Type B pancreatic cell (in vitro differentiated cells): ENCODE results near the gene MRPS12. TPM values are rescaled to one million over a fixed set of nuclear protein-coding genes. Genes with fewer than 3 reads are reported as not detected.
"Not testable (repeated sequence)": the region's sequence is repeated elsewhere in the genome, so short reads cannot be mapped to it uniquely, and the experiment has no call there.

ENCODE experiments used
- DNase-seq: peaks from one replicate; pipeline ENCODE4 v3.0.0; 2021; ENCODE audit warnings: mixed read lengths; ENCODE audit not compliant: unreplicated experiment; ENCODE audit errors: extremely low spot score
- H3K27ac Mint-ChIP-seq: 2 replicates; pipeline ENCODE4 v1.8.0; 2021; ENCODE audit warnings: mild to moderate bottlenecking, mixed read lengths
- H3K27me3 Mint-ChIP-seq: 2 replicates; pipeline ENCODE4 v1.8.0; 2021; ENCODE audit warnings: mixed read lengths
- H3K36me3 Mint-ChIP-seq: 2 replicates; pipeline ENCODE4 v1.8.0; 2021; ENCODE audit warnings: mixed read lengths
- H3K4me1 Mint-ChIP-seq: one replicate; pipeline ENCODE4 v1.8.0; 2021; ENCODE audit warnings: mixed read lengths; ENCODE audit not compliant: unreplicated experiment
- H3K4me3 Mint-ChIP-seq: 2 replicates; pipeline ENCODE4 v1.8.0; 2021; ENCODE audit warnings: mild to moderate bottlenecking, mixed read lengths
- H3K9me3 Mint-ChIP-seq: 2 replicates; pipeline ENCODE4 v1.8.0; 2021; ENCODE audit warnings: mixed read lengths
- total RNA-seq: library from RNA; stranded (reverse); gene quantifications from 2 replicates; pipeline ENCODE4 v1.2.1, GENCODE V29; 2021; ENCODE audit warnings: low replicate concordance
- TF ChIP-seq, protein P1 (sequence below): fragments of 200-600 bp; sonication (generic); conservative IDR thresholded peaks from 2 replicates; pipeline ENCODE4 v1.5.0; 2021; ENCODE audit warnings: antibody characterized with exemption, mild to moderate bottlenecking

MRPS12 gene
- total RNA-seq, 1 donor from 2014 or later = 45.6 TPM

- H3K9me3 Mint-ChIP-seq = peaks cover 5% of the 10 kb centered on the region
- DNase-seq = no peak
- peaks cover 18% of the 10 kb centered on the region for H3K4me1 Mint-ChIP-seq
- TF ChIP-seq, protein P1, sequence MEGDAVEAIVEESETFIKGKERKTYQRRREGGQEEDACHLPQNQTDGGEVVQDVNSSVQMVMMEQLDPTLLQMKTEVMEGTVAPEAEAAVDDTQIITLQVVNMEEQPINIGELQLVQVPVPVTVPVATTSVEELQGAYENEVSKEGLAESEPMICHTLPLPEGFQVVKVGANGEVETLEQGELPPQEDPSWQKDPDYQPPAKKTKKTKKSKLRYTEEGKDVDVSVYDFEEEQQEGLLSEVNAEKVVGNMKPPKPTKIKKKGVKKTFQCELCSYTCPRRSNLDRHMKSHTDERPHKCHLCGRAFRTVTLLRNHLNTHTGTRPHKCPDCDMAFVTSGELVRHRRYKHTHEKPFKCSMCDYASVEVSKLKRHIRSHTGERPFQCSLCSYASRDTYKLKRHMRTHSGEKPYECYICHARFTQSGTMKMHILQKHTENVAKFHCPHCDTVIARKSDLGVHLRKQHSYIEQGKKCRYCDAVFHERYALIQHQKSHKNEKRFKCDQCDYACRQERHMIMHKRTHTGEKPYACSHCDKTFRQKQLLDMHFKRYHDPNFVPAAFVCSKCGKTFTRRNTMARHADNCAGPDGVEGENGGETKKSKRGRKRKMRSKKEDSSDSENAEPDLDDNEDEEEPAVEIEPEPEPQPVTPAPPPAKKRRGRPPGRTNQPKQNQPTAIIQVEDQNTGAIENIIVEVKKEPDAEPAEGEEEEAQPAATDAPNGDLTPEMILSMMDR = no peak
- H3K27ac Mint-ChIP-seq = peak overlapping the region; percentile 99
- H3K27me3 Mint-ChIP-seq = no peaks in the 10 kb centered on the region
- H3K4me3 Mint-ChIP-seq = peak overlapping the region; percentile 99
- H3K36me3 Mint-ChIP-seq = peaks cover 28% of the 10 kb centered on the region
Measured at GRCh38 chr19:38931521-38931793, 713 bp downstream of the MRPS12 start.

DNA sequence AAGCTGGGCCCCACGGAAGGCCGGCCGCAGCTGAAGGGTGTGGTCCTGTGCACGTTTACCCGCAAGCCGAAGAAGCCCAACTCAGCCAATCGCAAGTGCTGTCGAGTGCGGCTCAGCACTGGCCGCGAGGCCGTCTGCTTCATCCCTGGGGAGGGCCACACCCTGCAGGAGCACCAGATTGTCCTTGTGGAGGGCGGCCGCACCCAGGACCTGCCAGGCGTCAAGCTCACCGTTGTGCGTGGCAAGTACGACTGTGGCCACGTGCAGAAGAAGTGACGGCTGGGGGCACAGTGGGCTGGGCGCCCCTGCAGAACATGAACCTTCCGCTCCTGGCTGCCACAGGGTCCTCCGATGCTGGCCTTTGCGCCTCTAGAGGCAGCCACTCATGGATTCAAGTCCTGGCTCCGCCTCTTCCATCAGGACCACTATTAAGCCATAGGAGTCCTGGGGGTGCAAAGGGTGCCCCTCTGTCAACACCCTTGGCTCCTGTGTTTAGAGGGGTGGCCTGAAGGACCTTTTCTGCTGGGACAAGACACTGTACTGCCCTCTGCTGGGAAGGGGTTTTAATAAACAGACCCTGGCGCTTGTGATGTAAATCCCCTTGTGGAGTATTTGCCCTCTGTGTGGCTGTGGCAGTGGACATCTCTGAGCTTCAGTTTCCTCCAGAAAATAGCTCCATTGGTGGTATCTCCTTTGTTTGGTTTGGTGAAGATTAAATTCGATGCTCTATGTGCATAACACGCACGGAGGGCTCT is 1.9 kb downstream of the MRPS12 start:
- Mint-ChIP-seq H3K9me3 (peaks cover 5% of the 10 kb centered on the region), H3K27ac (peak overlapping the region; percentile 21), H3K4me1 (peaks cover 18% of the 10 kb centered on the region), H3K36me3 (peaks cover 28% of the 10 kb centered on the region), H3K27me3 (no peaks in the 10 kb centered on the region), H3K4me3 (peak overlapping the region; percentile 62)
- no peak for DNase-seq
- TF ChIP-seq, protein P1 = peak; percentile 62

DNA sequence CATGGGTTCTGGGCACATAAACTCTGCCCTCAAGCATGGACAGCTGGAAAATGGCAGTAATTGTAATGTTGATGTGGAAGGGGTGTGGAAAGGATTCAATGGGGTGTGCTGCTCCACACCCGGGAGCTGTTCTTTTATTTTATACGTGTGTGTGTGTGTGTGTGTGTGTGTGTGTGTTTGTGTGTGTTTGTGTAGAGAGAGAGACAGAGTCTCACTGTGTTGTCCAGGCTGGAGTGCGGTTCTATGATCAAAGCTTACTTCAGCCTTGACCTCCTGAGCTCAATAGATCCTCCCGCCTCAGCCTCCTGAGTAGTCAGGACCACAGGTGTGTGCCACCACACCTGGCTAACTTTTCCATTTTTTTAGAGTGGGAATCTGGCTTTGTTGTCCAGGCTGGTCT is 2.8 kb downstream of the MRPS12 start:
- Mint-ChIP-seq H3K9me3 (peaks cover 5% of the 10 kb centered on the region), H3K27ac (no peak overlapping the region), H3K4me1 (peaks cover 18% of the 10 kb centered on the region), H3K36me3 (peaks cover 28% of the 10 kb centered on the region), H3K4me3 (peak overlapping the region; percentile 20), H3K27me3 (no peaks in the 10 kb centered on the region)
- TF ChIP-seq, protein P1 = no peak
- no peak for DNase-seq

- Mint-ChIP-seq H3K9me3 (no peaks in the 10 kb centered on the region), H3K4me3 (no peak overlapping the region), H3K36me3 (peaks cover 16% of the 10 kb centered on the region), H3K4me1 (peaks cover 9% of the 10 kb centered on the region), H3K27ac (no peak overlapping the region), H3K27me3 (no peaks in the 10 kb centered on the region)
- TF ChIP-seq, protein P1 = no peak
- no peak for DNase-seq
Measured at GRCh38 chr19:38939957-38940356, 9.2 kb downstream of the MRPS12 start.

GRCh38 chr19:38941466-38941865 is 10.7 kb downstream of the MRPS12 start:
- not testable (repeated sequence) for H3K9me3 Mint-ChIP-seq, H3K27ac Mint-ChIP-seq, H3K4me3 Mint-ChIP-seq, DNase-seq, H3K4me1 Mint-ChIP-seq, H3K27me3 Mint-ChIP-seq, H3K36me3 Mint-ChIP-seq

DNA sequence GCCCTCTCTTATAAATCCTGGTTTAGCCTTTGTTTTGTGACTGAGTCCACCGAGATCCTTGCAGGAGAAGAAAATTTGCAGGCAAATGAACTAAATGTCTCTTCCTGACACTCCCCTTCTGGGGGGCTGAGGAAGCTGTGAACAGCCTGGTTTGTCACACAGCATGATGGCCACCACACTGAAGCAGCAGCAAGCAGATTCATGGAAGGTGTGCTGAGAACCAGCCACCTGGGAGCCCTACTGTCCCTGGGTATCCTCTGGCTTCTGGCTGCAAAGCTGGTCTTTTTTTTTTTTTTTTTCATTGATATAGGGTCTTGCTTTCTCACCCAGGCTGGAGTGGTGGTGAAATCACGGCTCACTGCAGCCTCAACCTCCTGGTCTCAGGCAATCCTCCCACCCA is 11.2 kb downstream of the MRPS12 start:
- Mint-ChIP-seq H3K27ac (no peak overlapping the region), H3K9me3 (no peaks in the 10 kb centered on the region), H3K27me3 (no peaks in the 10 kb centered on the region)

More for the DNA sequence above, 11.2 kb downstream of the MRPS12 start:
- Mint-ChIP-seq H3K4me3 (no peak overlapping the region), H3K36me3 (peaks cover 9% of the 10 kb centered on the region), H3K4me1 (peaks cover 9% of the 10 kb centered on the region)
- no peak for DNase-seq
- TF ChIP-seq, protein P1 = no peak
